A549 (cell line): ENCODE measurements around the gene STXBP6. TPM values are rescaled to one million over a fixed set of nuclear protein-coding genes. Genes with fewer than 3 reads are reported as not detected.

Source experiments
- ATAC-seq, 2 experiments: fragments of 200-7000 bp in 1 of 2; fragments of >200 bp in 1 of 2; cut with Nextera tagmentation in 1 of 2; cut with Tn5 transposase in 1 of 2; 3 replicates each; pipeline versions ENCODE4 v1.8.0 to v1.9.1; 2018 to 2020; ENCODE audit warnings: mild to moderate bottlenecking in 1 of 2, moderate library complexity in 1 of 2
- CTCF ChIA-PET: fragments of 300-600 bp; sonication (Branson Sonifier 250); formaldehyde crosslinking; extraction: SDS; loops from one replicate; lab custom pipeline; 2021; ENCODE audit warnings: antibody characterized with exemption, inconsistent platforms; lab: Yijun Ruan, JAX
- POLR2A ChIA-PET: fragments of 350-600 bp; formaldehyde crosslinking; extraction: SDS; loops from one replicate; lab custom pipeline; 2021; ENCODE audit warnings: antibody characterized with exemption, inconsistent platforms; lab: Yijun Ruan, JAX
- DNase-seq, 2 experiments: peaks; one replicate each; pipeline versions ENCODE4 v3.0.0 to v3.0.0-alpha.2; 2011 to 2016; ENCODE audit warnings: low read depth in 1 of 2, low spot score in 1 of 2
- FAIRE-seq: peaks from 2 replicates; lab custom pipeline; 2011; peaks lifted over from hg19 to GRCh38; lab: Jason Lieb, UNC
- H3K27ac ChIP-seq, 2 experiments: fragments of >200 bp; sonication (Bioruptor Twin); formaldehyde crosslinking; 3 replicates each; pipeline ENCODE4 v1.5.1; 2016 to 2017
- H3K4me1 ChIP-seq: fragments of >200 bp; sonication (Bioruptor Twin); formaldehyde crosslinking; 3 replicates; pipeline ENCODE4 v1.6.1; 2016
- H3K4me2 ChIP-seq: fragments of >200 bp; sonication (Bioruptor Twin); formaldehyde crosslinking; 3 replicates; pipeline ENCODE4 v1.6.1; 2016
- H3K4me3 ChIP-seq: fragments of >200 bp; sonication (Bioruptor Twin); formaldehyde crosslinking; 3 replicates; pipeline ENCODE4 v1.5.1; 2016
- H3K9me3 ChIP-seq: fragments of >200 bp; sonication (Bioruptor Twin); formaldehyde crosslinking; 3 replicates; pipeline ENCODE4 v1.6.1; 2016
- ATOH8 ChIP-seq: fragments of 250-450 bp; sonication (Bioruptor Pico); IDR thresholded peaks from 2 replicates; pipeline ENCODE4 v1.5.0; 2020; ENCODE audit warnings: low read depth, mild to moderate bottlenecking, moderate library complexity
- BCL3 ChIP-seq: fragments of >200 bp; sonication (Bioruptor Twin); formaldehyde crosslinking; IDR thresholded peaks from 3 replicates; pipeline ENCODE4 v1.6.1; 2016
- BHLHE40 ChIP-seq: IDR thresholded peaks from 2 replicates; pipeline ENCODE4 v1.6.1; 2012; ENCODE audit warnings: low read depth, low read length, inconsistent platforms
- CBX2 ChIP-seq: fragments of 200-600 bp; sonication (generic); IDR thresholded peaks from 2 replicates; pipeline ENCODE4 v1.6.1; 2016; ENCODE audit warnings: low read depth, mild to moderate bottlenecking, borderline replicate concordance
- CEBPB ChIP-seq, 2 experiments: fragments of >200 bp in 1 of 2; sonication (Bioruptor Twin) in 1 of 2; formaldehyde crosslinking in 1 of 2; IDR thresholded peaks; 2 replicates each; pipeline ENCODE4 v1.6.1; 2012 to 2016
- CHD2 ChIP-seq: fragments of 150-350 bp; IDR thresholded peaks from 2 replicates; pipeline ENCODE4 v1.6.1; 2014; ENCODE audit warnings: low read length; ENCODE audit not compliant: partially characterized antibody
- CTCF ChIP-seq: fragments of >200 bp; sonication (Bioruptor Twin); formaldehyde crosslinking; IDR thresholded peaks from 3 replicates; pipeline ENCODE4 v1.5.1; 2016
- EHMT2 ChIP-seq: fragments of 200-600 bp; sonication (generic); IDR thresholded peaks from 2 replicates; pipeline ENCODE4 v1.6.1; 2016; ENCODE audit warnings: antibody characterized with exemption, low read depth, mild to moderate bottlenecking, moderate library complexity
- ELK1 ChIP-seq: fragments of 150-350 bp; IDR thresholded peaks from 2 replicates; pipeline ENCODE4 v1.6.1; 2014; ENCODE audit warnings: low read depth, mild to moderate bottlenecking, low read length
- FOSB ChIP-seq: fragments of 250-450 bp; sonication (Bioruptor Pico); IDR thresholded peaks from 2 replicates; pipeline ENCODE4 v1.5.0; 2020; ENCODE audit warnings: mild to moderate bottlenecking, moderate library complexity
- FOSL2 ChIP-seq, 2 experiments: fragments of 450-650 bp in 1 of 2; fragments of >200 bp in 1 of 2; sonication (Bioruptor Twin) in 1 of 2; formaldehyde crosslinking; IDR thresholded peaks; 2 replicates each; pipeline versions ENCODE4 v1.5.0 to v1.6.1; 2016 to 2020; ENCODE audit warnings: mild to moderate bottlenecking in 1 of 2, moderate library complexity in 1 of 2
- FOXS1 ChIP-seq: fragments of 250-450 bp; sonication (Bioruptor Pico); IDR thresholded peaks from 2 replicates; pipeline ENCODE4 v1.5.0; 2020; ENCODE audit warnings: mild to moderate bottlenecking, moderate library complexity
- GATA3 ChIP-seq: IDR thresholded peaks from 2 replicates; pipeline ENCODE4 v1.6.1; 2012; ENCODE audit warnings: borderline replicate concordance
- HDAC2 ChIP-seq: fragments of 200-600 bp; sonication (generic); IDR thresholded peaks from 2 replicates; pipeline ENCODE4 v1.6.1; 2016
- HEYL ChIP-seq: fragments of 250-450 bp; sonication (Bioruptor Pico); IDR thresholded peaks from 2 replicates; pipeline ENCODE4 v1.8.0; 2021; ENCODE audit warnings: mild to moderate bottlenecking, moderate library complexity
- JUN ChIP-seq, 2 experiments: fragments of >200 bp; sonication (Bioruptor Twin); formaldehyde crosslinking; IDR thresholded peaks; 2 replicates in 1 of 2; 3 replicates in 1 of 2; pipeline ENCODE4 v1.6.1; 2016 to 2017
- JUNB ChIP-seq: fragments of >200 bp; sonication (Bioruptor Twin); formaldehyde crosslinking; IDR thresholded peaks from 2 replicates; pipeline ENCODE4 v1.6.1; 2016
- KDM1A ChIP-seq: fragments of 200-600 bp; sonication (generic); IDR thresholded peaks from 2 replicates; pipeline ENCODE4 v1.6.1; 2016; ENCODE audit warnings: low read depth, mild to moderate bottlenecking
- MAFK ChIP-seq: fragments of 450-650 bp; IDR thresholded peaks from 2 replicates; pipeline ENCODE4 v1.6.1; 2014; ENCODE audit not compliant: partially characterized antibody
- MYC ChIP-seq: IDR thresholded peaks from 2 replicates; pipeline ENCODE4 v1.6.1; 2012; ENCODE audit warnings: mild to moderate bottlenecking, inconsistent platforms, low read length, improper control_type of control experiment, borderline replicate concordance
- NFE2L2 ChIP-seq: fragments of 150-350 bp; conservative IDR thresholded peaks from 2 replicates; pipeline ENCODE4 v1.6.1; 2014; ENCODE audit warnings: low read length
- PHF8 ChIP-seq: fragments of 200-600 bp; sonication (generic); IDR thresholded peaks from 2 replicates; pipeline ENCODE4 v1.6.1; 2016; ENCODE audit warnings: low read depth, mild to moderate bottlenecking, antibody characterized with exemption, moderate library complexity, borderline replicate concordance
- POLR2A ChIP-seq: IDR thresholded peaks from 2 replicates; pipeline ENCODE4 v1.6.1; 2012; ENCODE audit warnings: mild to moderate bottlenecking, low read length
- RARB ChIP-seq: fragments of 250-450 bp; sonication (Bioruptor Pico); IDR thresholded peaks from 2 replicates; pipeline ENCODE4 v1.8.0; 2021; ENCODE audit warnings: mild to moderate bottlenecking, moderate library complexity
- RCOR1 ChIP-seq: fragments of 150-350 bp; IDR thresholded peaks from 2 replicates; pipeline ENCODE4 v1.6.1; 2014; ENCODE audit warnings: antibody characterized with exemption, low read length, low read depth
- REST ChIP-seq: fragments of 200-600 bp; sonication (generic); IDR thresholded peaks from 2 replicates; pipeline ENCODE4 v1.6.1; 2016; ENCODE audit warnings: antibody characterized with exemption, mild to moderate bottlenecking, moderate library complexity
- USF2 ChIP-seq: fragments of 450-650 bp; IDR thresholded peaks from 2 replicates; pipeline ENCODE4 v1.6.1; 2014; ENCODE audit warnings: antibody characterized with exemption
- WGBS: methylation state at CpG from one replicate; pipeline ENCODE4 v1.1.6; 2017; ENCODE audit errors: missing lambda C conversion rate; 5-methylcytosine and 5-hydroxymethylcytosine counted together
- polyA plus RNA-seq, 4 experiments: library from polyadenylated mRNA; depleted of rRNA in 3 of 4; stranded (reverse); fragments of >200 nt; fragmentation: RNase III in 1 of 4; extraction: RNeasy Plus Mini Kit Qiagen cat#74134 plus additional on column Dnase treatment in 1 of 4; gene quantifications; 2 replicates in 3 of 4; 3 replicates in 1 of 4; pipeline ENCODE4 v1.2.3, GENCODE V29; 2011 to 2017

The STXBP6 gene
- polyA plus RNA-seq, 2 of the 4 experiments (the other 2 are of a cell fraction): 1.7 to 6.3 TPM

- WGBS: 26% methylated on average over 6 of the region's 6 CpGs
- Histone ChIP-seq H3K27ac (no peak overlapping the region), H3K4me3 (no peak overlapping the region)
- TF ChIP-seq JUNB (no peak), GATA3 (no peak), POLR2A (no peak), HDAC2 (no peak), RCOR1 (no peak), ATOH8 (no peak), MYC (no peak), PHF8 (no peak), ELK1 (no peak), BHLHE40 (no peak), JUN (IDR thresholded peaks at IDR 0.05) (no peak), FOSL2 (IDR thresholded peaks at IDR 0.05) (no peak), FOSL2 (CRISPR knock-in tag; IDR thresholded peaks at IDR 0.05) (no peak), CEBPB (IDR thresholded peaks at IDR 0.05) (no peak), USF2 (no peak), BCL3 (no peak), FOXS1 (CRISPR knock-in tag) (no peak), CTCF (no peak), KDM1A (no peak), EHMT2 (no peak)
- TF ChIP-seq, all 56 proteins: peak for 0
- no peak for ATAC-seq
- CTCF ChIA-PET: interaction anchor here (1.6 to 3.0 kb wide), 2 partner anchors 10 to 334 kb away, joined by 8 read pairs; no protein-coding TSS in a partner anchor
- POLR2A ChIA-PET: no interaction called here
- Histone ChIP-seq H3K9me3 (no peaks in the 10 kb centered on the region), H3K4me2 (no peak overlapping the region), H3K4me1 (no peaks in the 10 kb centered on the region)
- DNase-seq: no peak
- no peak for FAIRE-seq
These were observed 251.0 kb downstream of the STXBP6 start for GRCh38 chr14:24798911-24799462.

- FAIRE-seq (no peak), ATAC-seq (no peak), DNase-seq (no peak)
- H3K4me2 ChIP-seq: no peak overlapping the region
- no peak overlapping the region for H3K27ac ChIP-seq
- H3K4me1 ChIP-seq: no peaks in the 10 kb centered on the region
- TF ChIP-seq RARB (no peak), CBX2 (no peak), REST (no peak), NFE2L2 (no peak), JUN (IDR thresholded peaks at IDR 0.05) (no peak), CHD2 (no peak), PHF8 (no peak), HEYL (CRISPR knock-in tag) (no peak), MAFK (no peak), FOSB (CRISPR knock-in tag) (no peak)
- no peaks in the 10 kb centered on the region for H3K9me3 ChIP-seq
- ChIA-PET POLR2A (no interaction called here), CTCF (interaction anchor here (0.7 kb wide), 1 partner anchor 11 kb away, joined by 3 read pairs; no protein-coding TSS in a partner anchor)
- H3K4me3 ChIP-seq: no peak overlapping the region
- WGBS: 9% methylated on average over 5 of the region's 5 CpGs
These were observed 254.5 kb downstream of the STXBP6 start for GRCh38 chr14:24795406-24795805.
